Activated CD8-positive, alpha-beta memory T cell treated with anti-CD3 and anti-CD28 coated beads for 36 hours (primary cell): Measurements from ENCODE around the gene PIK3R6. TPM values are rescaled to one million over a fixed set of nuclear protein-coding genes. Genes with fewer than 3 reads are reported as not detected.

Source experiments
- CTCF ChIA-PET: fragments of 350-600 bp; sonication (Branson Sonifier 250); formaldehyde crosslinking; loops from one replicate; lab custom pipeline; 2021; ENCODE audit warnings: antibody characterized with exemption; lab: Charles Lee
- POLR2A ChIA-PET: fragments of 350-600 bp; sonication (Branson Sonifier 250); formaldehyde crosslinking; loops from one replicate; lab custom pipeline; 2021; ENCODE audit warnings: antibody characterized with exemption; lab: Charles Lee
- total RNA-seq, 2 experiments: library from RNA; stranded (reverse); gene quantifications; one replicate each; pipeline ENCODE4 v1.2.3, GENCODE V29; 2021

The PIK3R6 gene
- total RNA-seq, 2 experiments from 2014 or later, result 0.30 to 0.46 TPM

DNA sequence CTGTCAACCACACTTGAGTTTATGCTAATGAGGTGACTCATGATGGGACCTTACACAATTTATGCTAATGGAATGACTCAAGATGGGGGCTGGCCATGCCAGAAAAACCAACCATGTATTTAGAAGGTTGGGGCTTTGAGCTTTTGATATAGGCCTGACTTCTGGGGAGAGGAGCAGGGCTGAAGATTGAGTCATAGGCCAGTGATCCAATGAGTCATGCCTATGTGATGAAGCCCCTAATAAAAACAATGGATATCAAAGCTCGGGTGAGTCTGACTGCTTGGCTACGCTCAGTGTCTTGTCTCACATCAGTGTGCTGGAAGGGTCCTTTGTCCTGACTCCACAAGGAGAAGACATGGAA lies 75.6 kb downstream of the PIK3R6 start:
- ChIA-PET POLR2A (no interaction called here), CTCF (interaction anchor here (1.2 kb wide), 1 partner anchor 46 kb away, joined by 3 read pairs; no protein-coding TSS in a partner anchor)

GRCh38 chr17:8791248-8791909 lies 76.1 kb downstream of the PIK3R6 start:
- ChIA-PET POLR2A (no interaction called here), CTCF (interaction anchor here (1.2 kb wide), 1 partner anchor 45 kb away, joined by 3 read pairs; no protein-coding TSS in a partner anchor)

GRCh38 chr17:8789743-8790142 lies 77.7 kb downstream of the PIK3R6 start:
- ChIA-PET POLR2A (no interaction called here), CTCF (no interaction called here)

GRCh38 chr17:8788998-8789397 lies 78.5 kb downstream of the PIK3R6 start:
- ChIA-PET POLR2A (no interaction called here), CTCF (interaction anchor here (1.7 kb wide), 1 partner anchor 106 kb away, joined by 3 read pairs; no protein-coding TSS in a partner anchor)

DNA sequence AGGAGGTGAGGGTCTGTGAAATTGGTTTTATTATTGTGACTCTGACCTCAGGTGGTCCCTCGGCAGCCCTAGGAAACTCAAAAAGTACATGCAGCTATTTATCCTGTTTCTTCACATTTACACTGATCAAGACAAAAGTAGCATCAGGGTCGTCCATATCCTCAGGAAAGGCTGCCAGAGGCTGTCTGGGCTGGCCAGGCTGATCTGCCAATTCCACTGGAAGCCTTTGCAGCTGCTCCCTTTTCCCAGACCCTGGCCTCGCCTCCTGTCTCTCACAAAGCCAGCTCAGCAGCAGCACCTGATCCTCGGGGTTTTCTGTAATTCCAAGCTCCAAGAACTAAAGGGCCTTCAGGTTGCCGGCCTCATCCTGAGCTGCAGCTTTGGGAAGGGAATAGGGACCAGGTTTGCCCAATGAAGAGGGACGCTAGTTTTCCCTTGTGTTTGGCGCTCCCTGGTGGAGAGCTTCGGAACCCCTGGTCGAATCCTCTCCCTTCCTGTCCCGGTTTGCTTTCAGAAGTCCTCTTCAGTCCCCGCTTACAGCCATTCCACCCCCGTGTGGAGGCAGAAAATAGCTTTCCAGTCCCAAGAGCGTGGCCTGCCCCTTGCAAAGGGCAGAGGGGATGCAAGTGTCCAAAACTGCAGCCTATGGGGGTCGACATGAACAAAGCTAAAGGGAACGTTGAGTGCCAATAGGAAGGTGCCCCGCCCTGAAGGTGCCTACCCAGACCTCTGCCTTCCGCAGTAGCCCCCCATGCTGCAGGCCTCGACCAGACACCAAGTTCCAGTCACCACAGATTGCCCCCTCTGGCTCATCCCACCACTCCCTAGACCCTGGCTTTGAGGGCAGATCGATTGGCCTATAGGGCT lies 81.7 kb downstream of the PIK3R6 start:
- ChIA-PET POLR2A (no interaction called here), CTCF (interaction anchor here (0.6 to 2.5 kb wide), 16 partner anchors 9 to 726 kb away, joined by 3 to 10 read pairs (median 3); partner anchors contain the start of gene RNF222)

DNA sequence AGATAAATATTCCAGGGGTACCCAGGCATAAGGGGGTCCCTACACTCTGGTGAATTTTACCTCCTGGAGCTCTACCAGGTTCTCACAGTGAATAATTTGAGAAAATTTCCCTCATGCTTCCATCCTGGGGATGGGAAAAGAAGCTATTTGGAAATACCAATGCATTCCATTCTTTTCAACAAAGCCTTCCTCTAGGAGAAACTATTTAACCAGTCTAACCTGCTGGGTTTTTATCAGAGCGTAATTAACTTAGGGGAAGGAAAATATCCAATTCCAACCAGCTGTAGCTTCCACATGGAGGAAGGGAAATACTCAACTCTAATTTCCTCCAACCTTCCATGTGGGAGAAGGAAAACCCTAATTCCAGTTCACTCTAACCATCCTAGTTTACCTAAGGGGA lies 85.3 kb downstream of the PIK3R6 start:
- POLR2A ChIA-PET, result no interaction called here
- CTCF ChIA-PET, result interaction anchor here (1.0 to 1.2 kb wide), 2 partner anchors 25 to 216 kb away, joined by 3 read pairs; no protein-coding TSS in a partner anchor

DNA sequence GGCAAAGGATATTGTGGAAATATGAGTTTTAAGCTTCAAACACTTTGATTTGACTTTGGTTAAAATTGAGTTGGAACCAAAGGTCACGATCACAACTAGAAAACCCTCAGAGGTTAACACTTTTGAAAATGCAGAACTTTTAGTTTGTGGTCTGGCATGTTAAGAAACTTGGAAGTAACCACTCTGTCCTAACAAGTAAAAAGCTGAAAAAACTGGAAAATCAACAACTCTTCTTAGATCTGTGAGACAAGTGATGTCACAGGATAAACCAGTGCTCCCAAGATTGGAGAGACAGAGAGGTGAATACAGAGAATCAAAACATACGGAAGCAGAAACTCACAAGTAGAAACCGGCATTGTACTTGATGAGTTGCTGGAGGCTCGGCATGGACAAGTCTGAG lies 85.7 kb downstream of the PIK3R6 start:
- ChIA-PET POLR2A (no interaction called here), CTCF (interaction anchor here (1.0 to 1.2 kb wide), 2 partner anchors 25 to 217 kb away, joined by 3 read pairs; no protein-coding TSS in a partner anchor)

- ChIA-PET POLR2A (no interaction called here), CTCF (no interaction called here)
Measured at GRCh38 chr17:8776881-8777280, 90.6 kb downstream of the PIK3R6 start.

DNA sequence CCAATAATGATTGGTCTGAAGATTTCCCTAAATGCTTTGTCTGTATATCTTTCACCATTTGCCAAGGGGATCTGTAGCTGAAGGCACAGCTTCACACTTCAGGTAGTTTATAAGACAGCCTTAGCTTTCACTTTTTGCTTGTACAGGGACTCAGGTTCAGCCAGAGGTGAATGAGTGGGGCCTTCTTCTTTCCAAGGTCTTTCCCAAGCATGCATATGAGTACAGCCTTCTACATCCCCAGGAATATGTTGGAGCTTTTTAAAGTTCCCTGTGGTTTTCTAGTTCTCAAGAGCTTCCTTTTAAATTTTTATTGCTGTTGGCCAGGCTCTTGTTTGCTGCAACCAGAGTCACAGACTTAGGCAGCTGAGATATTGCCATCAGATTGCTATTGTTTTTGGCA lies 91.2 kb downstream of the PIK3R6 start:
- POLR2A ChIA-PET, result no interaction called here
- CTCF ChIA-PET, result interaction anchor here (1.1 kb wide), 1 partner anchor 31 kb away, joined by 3 read pairs; no protein-coding TSS in a partner anchor

DNA sequence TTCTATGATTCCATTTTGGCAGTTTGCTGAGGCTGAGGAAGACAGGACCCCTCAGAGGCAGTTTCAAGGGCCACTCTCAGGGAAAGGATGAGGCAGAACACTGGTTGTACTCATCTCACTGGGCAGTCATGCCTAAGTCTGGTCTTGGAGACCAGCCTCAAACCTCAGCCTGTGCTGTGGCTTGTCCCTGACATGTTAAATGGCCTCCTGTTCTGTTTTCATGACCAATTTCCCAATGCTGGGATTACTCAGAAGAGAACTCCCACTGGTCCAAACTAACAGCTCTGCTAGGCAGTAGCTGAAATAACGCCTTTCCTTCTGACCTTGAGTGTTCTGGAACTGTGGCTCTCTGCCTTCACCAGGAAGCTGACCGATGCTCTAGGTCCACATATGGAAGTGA lies 100.7 kb downstream of the PIK3R6 start:
- CTCF ChIA-PET, result no interaction called here
- POLR2A ChIA-PET, result no interaction called here

DNA sequence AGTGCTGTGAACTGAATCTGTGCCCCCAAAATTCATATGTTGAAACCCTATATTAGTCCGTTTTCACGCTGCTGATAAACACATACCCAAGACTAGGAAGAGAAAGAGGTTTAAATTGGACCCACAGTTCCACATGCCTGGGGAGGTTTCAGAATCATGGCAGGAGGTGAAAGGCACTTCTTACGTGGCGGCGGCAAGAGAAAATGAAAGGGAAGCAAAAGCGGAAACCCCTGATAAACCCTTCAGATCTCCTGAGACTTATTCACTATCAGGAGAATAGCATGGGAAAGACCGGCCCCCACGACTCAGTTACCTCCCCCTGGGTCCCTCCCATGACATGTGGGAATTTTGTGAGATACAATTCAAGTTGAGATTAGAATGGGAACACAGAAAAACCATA lies 105.5 kb downstream of the PIK3R6 start:
- CTCF ChIA-PET, result interaction anchor here (0.6 to 1.5 kb wide), 2 partner anchors 24 to 40 kb away, joined by 3 to 4 read pairs; no protein-coding TSS in a partner anchor
- POLR2A ChIA-PET, result no interaction called here

DNA sequence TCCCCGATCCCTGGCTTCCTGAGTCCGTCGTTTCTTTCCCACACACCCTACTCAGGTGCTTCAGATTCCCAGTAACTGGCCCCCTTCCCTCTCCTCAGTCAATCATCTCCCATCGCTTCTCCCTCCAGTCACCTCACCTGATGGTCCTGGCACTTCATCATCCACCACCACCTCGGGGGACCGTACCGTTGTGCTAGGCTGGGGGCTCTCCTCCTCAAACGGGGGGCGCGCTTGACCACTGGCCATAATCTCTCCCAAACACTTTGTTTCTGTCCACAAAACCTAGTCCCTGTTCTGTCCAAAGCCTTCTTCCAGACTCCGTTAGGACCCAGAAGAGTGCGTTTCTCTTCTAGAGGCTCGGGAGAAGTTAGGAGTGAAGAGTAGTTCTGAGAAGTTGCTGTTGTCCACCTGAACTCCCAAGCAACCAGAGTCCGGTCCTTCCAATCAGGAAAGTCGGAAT lies 109.3 kb downstream of the PIK3R6 start, which contains the start of gene SPDYE4:
SPDYE4 (minus strand) TSS at position 410 of the 460 bp plus-strand sequence; CDS start at position 246, 164 bp downstream.
- ChIA-PET CTCF (interaction anchor here (1.0 kb wide), 1 partner anchor 12 kb away, joined by 3 read pairs; no protein-coding TSS in a partner anchor), POLR2A (no interaction called here)

GRCh38 chr17:8757189-8757588 lies 110.3 kb downstream of the PIK3R6 start:
- POLR2A ChIA-PET, result no interaction called here

DNA sequence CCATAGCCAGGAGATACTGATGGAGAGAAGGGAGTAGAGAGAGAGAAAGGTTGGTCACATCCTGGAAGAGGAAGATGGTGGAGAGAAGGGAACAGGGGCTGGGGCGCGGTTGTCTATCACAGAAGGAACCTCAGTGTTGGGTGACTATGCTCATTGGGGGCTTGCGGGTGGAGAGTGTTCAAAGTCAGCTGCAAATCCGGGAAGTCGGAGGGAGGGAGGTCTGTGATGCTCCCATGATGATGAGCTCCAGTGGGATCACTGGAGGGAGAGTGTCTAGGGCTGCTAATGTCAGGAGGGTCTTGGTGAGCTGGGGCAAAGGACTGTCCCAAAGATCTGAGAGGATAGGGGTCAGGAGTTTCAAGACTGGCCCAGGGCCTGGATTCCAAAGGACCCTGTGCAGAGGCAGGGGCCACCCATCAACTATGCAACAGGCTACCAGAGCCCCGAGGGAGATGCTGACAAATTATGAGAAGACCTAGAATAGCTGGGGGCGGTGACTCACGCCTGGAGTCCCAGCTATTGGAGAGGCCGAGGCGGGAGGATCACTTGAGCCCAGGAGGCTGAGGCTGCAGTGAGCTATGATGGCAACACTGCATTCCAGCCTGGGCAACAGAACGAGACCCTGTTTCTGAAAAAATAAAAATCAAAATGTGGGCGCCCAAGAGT lies 111.8 kb downstream of the PIK3R6 start:
- ChIA-PET CTCF (no interaction called here), POLR2A (no interaction called here)

More at GRCh38 chr17:8757189-8757588, 110.3 kb downstream of the PIK3R6 start:
- CTCF ChIA-PET, result no interaction called here

GRCh38 chr17:8754890-8755289 lies 112.6 kb downstream of the PIK3R6 start:
- POLR2A ChIA-PET, result no interaction called here
- CTCF ChIA-PET, result interaction anchor here (1.8 kb wide), 1 partner anchor 31 kb away, joined by 6 read pairs; no protein-coding TSS in a partner anchor

- CTCF ChIA-PET, result interaction anchor here (1.8 kb wide), 1 partner anchor 32 kb away, joined by 6 read pairs; no protein-coding TSS in a partner anchor
- POLR2A ChIA-PET, result no interaction called here
Measured at GRCh38 chr17:8753976-8754440, 113.5 kb downstream of the PIK3R6 start.

- CTCF ChIA-PET, result interaction anchor here (0.5 to 1.8 kb wide), 4 partner anchors 12 to 248 kb away, joined by 3 to 6 read pairs (median 4); no protein-coding TSS in a partner anchor
- POLR2A ChIA-PET, result no interaction called here
Measured at GRCh38 chr17:8753136-8753975, 114.1 kb downstream of the PIK3R6 start.
